ENCODE results near the gene SHC4. TPM values are rescaled to one million over a fixed set of nuclear protein-coding genes. Genes with fewer than 3 reads are reported as not detected.

Gene SHC4
- total RNA-seq, 1 donor from 2014 or later = not detected

DNA sequence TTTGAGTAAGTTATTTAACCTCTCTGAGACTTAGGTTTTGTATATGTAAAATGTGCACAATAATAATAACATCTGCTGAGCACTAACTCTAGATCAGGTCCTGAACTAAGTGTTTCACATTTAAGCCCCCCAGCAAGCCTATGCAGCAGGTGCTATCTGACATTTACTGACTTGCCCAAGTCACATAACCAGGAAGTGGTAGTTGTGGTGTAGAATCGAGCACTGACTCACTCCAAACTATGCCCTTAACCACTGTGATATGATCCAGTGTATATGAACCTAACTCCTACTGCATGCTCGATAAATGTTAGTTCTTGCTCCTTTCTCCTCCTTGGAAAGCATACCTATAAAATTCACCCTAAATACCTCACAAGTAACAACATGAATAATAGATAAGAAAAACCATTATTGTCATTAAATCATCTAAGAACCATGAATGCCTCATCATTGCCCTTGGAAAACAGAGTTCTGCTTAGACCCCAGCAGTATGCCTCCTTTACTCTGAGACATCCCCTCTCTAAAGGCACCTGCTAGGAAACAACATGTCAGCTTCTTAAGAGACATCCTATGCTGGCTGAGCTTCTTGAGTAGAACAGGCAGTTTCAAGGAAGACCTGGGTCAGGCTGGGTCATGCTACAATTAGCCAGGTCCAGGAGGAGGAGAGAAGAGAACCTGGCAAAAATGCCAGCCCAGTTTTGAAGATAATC is 3.0 kb upstream of the SHC4 start:
- no peak for ATAC-seq

DNA sequence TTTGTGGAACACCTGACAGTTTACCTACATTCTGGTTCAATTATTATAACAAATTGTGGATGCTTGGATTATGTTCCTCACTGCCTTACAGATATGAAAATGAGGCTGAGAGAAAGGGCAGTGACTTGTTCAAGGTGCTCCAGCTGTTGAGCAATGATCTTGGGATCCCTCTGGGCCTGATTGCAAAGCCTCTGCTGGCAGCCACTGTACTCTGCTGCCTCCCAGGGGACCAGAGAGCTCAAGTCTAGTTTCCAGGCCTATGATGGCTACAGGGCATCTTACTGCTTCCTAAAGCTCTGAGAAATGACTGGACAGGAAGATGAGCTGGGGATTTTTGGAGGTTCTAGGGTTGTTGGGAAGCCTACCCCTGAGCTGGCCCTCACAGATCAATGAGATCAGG is 2.3 kb upstream of the SHC4 start:
- peak; percentile 43 for ATAC-seq

DNA sequence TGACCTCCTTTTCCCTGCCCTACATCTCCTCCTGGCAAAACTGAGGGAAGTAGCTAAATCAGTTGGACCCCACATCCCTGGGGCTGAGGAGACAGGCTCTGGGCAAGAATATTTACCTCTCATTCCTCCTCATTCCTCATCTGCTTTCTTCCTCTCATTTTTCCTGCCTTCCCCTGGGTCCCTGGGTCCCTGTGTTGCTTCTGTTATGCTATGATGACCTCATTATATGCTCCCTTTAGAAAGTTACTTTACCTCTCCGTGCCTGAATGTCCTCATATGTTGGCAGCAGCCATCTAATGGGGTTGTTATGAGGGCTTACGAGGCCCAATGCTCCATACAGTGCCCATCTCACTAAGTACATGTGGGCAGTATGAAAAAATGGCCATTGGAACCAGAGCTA is 1.2 kb upstream of the SHC4 start:
- ATAC-seq = no peak

DNA sequence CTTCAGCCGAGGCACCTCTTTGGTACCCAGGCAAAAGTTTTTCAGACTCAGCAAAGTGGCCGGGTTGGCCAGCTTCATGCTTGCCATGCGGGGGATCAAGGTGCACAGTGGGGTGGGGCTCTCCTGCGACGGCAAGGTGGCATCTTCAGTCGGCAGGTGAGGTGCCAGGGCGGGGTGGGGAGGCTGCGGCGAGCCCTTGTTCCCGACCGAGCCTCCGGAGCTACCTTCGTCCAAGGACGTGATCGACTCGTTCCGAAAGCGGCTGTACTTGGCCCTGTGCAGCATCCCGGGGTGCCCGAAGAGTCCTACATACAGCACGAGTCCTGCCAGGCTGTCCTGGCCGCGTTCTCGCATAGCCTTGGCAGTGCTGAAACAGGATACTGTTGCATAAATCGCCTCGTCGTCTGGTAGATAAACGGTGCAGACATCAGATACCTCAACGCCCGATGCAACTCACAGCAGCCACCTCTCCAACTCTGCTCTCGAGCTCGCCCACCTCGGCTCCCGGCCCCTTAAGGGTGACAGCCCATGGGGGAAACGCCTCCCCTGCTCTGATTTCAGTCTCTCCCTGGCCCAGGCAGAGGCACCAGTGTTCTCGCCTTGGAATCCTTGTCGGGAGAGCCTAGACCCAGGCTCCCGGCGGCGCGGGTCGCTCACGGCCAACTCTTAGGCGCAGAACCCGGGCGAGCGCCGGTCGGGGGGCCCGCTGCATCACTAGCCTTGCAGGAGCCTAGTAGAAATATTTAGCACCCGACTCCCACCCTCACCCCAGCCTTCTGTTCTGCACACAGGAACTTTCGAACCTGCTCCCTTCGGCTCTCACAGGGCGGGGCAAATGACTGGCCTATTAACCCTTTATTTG is 826 bp downstream of the SHC4 start:
- peak; percentile 60 for ATAC-seq

DNA sequence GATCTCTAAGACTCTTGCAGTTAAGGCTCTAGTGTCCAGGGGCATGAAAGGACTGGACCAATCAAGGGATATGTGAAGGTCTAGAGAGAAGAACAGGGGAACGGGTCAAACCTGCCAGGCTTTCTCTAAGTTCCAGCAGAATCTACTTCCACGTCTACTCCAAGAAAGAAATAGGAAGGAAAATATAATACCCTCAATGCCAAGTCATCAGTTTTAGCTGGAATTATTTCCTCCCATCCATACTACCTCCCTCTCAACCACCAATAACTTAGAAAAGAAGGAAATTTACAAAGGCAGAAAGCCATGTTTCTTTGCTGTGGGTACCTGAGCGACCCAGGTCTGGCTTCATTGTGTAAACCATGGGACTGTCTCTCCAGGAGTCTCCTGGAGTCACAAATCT is 7.8 kb downstream of the SHC4 start:
- ATAC-seq = no peak

DNA sequence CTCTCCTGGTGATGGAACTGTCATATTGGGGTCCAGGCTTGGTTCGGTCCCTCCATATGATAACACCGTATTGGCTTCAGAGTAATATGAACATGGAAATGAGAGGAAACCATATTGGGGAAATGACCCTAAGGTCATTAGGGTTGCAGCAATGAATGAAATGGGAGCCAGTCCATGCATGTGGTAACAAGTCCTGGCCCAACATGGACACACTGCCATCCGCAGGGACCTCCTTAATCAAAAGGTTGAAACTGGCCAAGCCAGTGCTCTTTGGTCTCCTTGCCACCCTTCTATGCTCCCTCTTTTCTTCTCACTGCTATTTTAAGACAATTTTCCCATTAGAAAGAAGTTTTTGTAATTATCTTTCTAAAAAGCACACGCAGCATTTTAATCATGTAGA is 8.3 kb downstream of the SHC4 start:
- no peak for ATAC-seq

DNA sequence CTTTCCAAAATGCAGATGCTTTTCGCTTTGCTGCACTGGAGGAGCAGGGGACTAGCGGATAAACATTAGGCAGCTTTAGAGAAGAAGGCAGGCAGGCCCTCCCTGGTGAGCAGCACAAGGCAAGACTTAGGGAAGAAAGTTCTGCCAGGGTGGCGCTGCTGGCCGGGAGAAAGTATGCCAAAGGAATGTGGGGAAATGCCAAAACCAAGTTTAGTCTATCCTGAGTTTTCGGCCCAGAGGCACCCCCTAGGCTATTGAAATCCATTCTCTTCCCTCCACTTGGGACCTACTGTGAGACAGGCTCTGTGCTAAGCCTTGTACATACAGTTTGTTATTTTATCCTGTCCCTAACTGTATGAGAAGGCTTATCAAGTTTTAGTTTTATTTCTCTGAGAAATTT is 9.2 kb downstream of the SHC4 start:
- no peak for ATAC-seq

DNA sequence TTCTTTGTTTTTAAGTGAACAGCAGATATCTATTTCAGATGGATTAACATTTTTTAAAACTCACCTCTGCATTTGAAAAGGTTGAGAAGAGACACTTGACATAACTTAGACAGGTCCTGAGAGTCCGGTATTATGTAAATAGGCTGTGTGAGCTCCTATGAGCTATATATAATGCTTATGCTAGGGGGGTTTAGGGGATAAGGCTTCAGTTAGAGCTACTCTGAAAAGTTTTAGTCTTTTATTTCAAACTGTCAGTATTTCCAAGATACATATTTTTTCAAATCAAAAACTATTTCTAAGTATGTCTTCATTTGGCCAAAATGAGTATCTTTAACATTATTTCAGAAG is 16.9 kb downstream of the SHC4 start:
- no peak for ATAC-seq

DNA sequence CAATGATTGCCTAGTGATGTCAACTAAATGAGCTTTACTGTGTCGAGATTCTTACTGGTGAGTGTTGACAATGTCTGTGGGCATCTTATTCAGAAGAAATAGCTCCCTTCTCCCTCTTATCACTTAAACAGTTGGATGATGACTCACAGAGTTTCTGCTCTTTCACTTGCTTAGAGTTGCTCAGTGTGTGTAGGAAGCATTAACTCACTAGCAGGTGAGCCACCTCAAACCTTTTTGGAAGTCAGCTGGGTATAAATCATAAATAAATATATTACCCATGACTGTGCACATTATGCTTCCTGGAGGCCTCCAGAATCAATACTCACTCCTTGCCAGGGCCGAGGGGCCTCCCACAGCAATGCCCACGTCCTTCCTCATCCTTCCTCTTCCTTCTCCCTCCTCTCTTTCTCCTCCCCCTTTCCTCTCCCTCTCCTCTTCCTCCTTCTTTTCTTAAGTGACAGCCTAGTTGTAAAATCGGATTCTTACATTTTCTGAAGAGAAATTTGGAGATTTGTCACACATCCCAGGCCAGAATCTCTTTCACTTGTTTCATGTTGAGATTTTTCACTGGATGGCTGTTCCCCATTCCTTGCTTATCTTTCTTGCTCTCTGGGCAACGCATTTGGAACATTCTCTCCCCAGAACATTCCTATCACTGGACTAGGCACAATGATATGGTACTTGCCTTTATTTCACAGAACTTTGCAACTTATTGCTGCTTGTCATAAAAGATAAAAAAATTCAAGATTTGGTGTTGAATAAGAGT is 17.5 kb downstream of the SHC4 start:
- ATAC-seq = no peak

DNA sequence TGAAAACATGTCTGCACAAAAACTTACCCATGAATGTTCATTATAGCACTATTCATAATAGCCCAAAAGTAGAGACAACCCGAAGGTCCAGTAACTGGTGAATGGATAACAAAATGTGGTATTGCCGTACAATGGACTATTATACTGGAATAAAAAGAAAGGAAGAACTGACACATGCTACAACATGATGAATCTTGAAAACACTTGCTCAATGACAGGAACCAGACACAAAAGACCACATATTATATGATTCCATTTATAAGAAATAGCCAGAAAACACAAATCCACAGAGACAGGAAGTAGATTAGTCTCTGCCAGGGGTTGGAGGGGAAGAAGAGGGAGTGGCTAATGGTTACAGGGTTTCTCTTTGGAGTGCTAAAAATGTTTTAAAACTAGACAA is 18.3 kb downstream of the SHC4 start:
- no peak for ATAC-seq

DNA sequence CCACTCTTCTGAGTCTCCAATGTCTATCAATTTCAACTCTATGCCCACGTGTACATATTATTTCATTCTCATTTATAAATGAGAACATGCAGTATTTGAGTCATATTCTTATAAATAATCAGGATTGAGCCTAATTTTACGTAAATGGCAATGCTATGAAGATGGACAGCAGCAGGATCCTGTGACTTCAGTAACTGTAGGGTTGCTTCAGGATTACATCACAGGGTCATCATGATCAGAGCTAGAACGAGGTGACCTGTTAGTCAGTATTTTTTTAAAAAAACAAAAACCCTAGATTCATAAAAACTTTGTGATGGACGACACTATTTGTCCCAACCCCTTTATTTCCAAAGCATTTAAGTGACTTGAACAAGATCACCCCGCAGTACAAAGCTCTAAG is 21.8 kb downstream of the SHC4 start:
- ATAC-seq = no peak

DNA sequence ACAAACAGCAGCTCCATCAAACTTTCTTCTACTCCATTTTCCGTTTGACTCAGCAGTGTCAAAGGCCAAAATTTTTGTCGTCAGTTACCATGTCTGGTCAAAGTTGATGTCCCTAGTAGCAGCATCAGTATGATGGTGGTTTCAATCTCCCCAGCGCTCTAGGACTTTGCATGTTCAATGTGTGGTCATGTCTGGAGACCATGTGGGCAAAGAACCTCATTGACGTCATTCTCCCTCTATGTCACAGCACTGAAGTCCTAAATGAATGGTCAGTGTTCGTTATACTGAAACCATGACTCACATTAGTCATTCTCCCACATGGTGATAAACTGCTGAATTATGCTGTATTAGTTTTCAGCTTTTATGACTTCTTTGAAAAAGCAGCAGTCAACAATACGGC is 23.2 kb downstream of the SHC4 start:
- ATAC-seq = no peak

DNA sequence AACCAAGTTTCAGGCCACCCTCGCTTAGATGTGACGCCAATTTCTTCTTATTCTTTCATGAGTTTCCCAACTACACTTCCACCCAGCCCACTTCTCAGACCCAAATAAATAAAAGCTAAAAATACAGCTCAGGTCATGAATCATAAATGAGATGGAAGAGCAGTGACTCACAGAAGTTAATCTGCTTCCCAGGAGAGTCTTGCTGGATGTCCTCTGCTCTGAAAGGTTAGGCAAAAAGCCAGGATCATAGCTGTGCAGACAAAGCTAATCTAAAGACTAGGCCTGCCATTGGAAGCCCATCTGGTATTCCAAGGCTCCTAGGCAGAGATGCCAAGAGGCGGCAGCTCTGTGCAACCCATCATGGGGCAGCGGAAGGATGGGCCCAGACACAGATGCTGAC is 24.1 kb downstream of the SHC4 start:
- peak; percentile 64 for ATAC-seq

DNA sequence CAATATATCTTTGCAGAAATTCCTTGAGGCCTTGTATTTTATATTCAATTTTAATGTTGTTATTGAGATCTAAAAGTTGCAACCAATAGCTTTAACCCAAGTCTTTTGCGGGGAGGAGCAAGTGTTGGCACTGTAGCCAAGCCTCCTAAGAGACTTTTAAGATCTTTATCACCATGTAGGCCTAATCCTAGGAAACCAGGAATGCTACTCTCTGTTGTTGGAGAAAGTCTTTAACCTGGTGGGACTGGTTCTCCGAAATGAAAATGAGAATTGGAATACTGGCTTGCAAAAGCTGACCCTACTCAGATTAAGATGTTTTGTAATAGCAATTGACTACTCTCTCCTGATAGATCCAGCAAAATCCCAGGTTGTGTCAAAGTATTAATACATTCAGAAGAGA is 25.8 kb downstream of the SHC4 start:
- no peak for ATAC-seq

DNA sequence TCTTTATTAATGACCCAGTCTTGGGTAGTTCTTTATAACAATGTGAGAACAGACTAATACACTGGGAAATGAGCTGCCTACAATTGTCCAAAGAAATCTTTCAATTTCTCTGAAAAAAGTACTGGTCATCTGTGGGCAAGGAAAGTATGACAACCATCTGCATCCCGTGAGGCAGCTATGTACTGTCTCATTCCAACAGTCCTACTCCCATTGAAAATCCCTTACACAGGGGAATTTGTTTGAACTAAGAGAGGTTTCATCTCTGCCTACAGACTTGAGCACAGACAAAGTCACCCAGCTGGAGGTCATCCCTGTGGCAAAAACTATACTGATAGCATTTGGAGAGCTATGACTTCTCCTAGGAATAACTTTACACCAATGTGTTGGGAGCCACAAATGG is 27.1 kb downstream of the SHC4 start:
- ATAC-seq = no peak

DNA sequence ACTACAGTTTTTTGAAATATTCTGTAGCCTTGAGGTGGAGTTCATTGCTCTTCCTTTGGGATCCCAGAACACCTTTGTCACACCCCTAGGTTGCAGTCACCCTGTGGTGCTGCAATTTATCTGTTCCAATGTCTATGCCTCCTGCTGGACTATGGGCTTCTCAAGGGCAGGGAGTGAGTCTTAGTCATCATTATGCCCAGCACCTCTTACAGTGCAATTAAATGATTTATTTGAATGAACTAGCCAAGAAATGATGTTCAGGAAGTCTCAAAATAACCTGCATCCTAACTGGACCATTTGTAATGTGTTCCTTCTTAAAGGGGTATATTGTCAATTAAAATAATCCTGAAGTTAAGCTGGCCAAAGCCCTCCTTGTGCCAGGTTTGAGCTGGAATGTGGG is 28.5 kb downstream of the SHC4 start:
- no peak for ATAC-seq

DNA sequence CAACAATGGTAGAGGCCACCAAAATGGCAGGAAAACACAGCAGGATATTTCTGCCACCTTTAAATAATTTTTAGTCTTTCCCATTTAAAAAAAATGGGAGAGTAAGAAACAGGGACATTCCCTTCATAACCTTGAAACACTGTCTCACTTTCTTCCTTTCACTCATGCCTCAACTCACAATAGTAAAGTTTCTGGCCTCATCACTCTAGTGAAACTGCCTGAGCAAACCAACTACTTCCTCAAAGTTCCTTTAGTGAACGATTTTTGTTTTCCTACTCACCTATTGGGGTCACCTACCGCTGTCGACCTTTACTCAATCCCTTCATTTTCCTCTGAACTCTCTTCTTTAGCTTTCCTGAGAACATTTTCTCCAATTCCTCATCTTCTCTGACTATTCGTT is 33.0 kb downstream of the SHC4 start:
- no peak for ATAC-seq

DNA sequence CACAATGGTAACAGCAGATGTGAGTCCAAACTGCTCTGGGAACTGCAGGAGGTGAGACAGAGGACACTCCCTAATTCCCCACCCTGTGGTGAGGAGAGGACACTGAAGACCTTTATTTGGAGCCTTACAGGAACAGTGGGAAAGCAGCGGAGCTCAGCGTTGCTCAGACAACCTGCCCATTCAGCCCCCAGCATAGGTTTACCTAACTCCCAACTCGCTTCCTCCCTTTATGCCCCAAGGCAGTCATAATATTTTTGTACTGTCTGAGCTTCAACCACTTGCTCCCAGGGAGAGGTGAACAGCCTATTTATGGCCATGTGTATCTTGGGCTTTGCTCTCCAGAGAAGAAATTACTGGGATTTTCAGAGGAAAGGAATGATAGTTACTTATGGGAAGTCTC is 34.1 kb downstream of the SHC4 start:
- ATAC-seq = no peak

DNA sequence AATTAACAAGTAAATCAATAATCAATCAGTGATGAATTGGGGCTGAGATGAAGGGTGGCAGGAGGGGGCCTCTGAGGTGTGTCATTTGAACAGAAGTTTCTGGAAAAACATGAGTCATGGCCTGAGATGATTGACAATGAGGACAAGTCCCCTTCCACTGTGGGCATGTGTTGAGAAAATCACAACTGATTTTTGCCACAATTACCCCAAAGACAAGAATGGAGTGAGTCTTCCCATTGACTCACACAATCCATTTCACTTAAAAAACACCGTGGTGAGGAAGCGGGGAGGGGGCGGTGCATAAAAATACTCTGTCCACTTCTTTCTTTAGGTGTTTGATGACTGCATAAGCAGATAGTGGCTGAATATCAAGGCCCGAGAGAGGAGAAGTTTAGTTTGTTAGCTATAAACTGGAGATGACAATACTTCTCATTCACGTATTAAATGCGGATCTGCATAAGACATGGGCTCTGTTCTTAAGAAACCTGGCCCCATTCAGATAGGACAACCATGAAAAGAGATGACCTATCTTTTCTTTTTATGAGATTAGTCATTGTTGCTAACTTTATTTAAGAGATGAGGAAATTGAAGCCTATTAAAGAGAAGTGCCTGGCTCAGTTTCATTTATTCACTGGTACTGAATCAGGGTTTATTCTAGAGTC is 34.7 kb downstream of the SHC4 start:
- no peak for ATAC-seq

DNA sequence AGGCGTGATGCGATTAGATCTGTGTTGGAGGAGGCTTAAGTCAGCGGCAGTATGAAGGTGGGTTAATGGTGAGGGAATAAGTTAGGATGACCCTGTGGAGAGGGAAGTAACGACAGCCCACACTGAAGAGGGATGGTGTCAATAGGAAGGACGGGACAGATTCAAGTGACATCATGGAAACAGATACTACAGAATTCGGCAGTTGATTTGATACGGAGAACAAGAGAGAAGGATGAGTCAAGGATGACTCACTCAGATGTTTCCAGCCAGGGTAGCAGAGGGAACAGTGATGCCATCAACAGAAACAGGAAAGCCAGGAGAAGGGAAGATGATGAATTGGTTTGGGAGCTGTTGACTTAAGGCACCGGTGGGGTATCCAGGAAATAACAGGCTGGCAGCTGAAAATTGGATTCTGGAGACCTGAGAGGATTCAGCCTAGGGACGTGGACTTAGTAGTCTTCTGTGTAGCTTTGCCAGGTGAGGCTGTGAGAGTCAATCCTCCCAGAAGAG is 38.0 kb downstream of the SHC4 start:
- ATAC-seq = peak; percentile 38

DNA sequence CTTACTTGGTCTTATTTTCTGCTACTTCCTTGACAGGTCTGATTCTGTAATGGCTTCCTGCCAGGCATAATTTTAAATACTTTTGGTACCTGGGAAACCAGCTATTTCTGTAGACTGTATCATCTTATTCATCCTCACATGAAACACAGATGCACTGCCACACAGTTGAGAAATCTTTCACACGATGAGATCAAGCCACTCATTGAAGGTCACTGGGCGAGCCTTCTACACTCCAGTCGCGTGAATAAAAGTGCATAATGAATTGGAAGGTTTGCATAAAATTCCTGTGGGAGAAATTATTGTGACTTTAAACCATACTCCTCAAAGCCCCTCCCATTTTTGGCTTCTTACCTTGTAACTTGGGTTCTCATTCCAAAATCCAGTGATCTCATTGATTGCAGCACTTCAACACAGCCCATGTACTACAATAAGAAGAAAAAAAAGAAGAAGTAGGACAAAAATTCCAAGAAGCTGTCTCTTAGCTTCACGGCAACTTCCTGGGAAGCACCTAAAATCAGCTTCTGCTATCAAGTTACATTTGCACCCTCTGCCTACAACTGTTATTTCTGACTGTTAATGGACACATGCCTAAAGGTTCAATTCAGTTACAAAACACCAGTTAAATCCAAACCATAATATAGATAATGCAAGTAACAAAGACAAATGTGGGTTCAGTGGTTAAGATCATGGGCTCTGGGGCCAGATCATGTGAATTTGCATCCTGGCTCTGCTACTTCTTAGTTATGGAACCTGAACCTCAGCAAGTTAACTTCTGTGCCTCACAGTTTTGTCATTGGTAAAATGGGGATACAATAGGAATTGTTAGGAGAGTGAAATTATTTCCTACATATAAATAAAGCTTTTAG is 39.0 kb downstream of the SHC4 start:
- no peak for ATAC-seq

DNA sequence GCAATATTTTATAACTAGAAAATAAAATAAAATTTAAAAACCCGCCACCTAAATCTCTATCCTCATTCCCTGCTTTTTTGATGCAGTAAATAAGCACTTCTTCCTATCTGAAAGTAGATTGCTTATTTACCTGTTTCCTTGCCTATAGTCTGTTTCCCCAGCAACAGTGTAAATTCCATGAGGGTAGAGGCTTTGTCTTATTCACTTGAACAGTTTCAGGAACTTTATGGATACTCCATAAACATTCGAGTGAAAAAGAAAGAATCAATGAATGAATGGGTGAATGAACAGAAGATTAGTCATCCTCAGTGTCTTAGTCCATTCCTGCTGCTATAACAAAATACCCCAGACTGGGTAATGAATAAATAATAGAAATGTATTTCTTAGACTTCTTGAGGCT is 41.7 kb downstream of the SHC4 start:
- ATAC-seq = no peak

Data from esophagus mucosa (tissue), 1 donor.